Spleen (tissue), 11 donors: Measurements from ENCODE around the gene NXPH4. TPM values are rescaled to one million over a fixed set of nuclear protein-coding genes. Genes with fewer than 3 reads are reported as not detected.
A peak's percentile ranks its signal among the peaks of the same experiment; 100 is the strongest.

Source experiments
- DNase-seq: peaks from one replicate; pipeline ENCODE4 v3.0.0-alpha.2; 2020
- H3K27ac ChIP-seq, 8 donors: fragments of 200-600 bp; sonication (generic) in 7 of 8; 1 replicate in 4 of 8; 2 replicates in 4 of 8; pipeline versions ENCODE4 v1.5.0 to v1.8.0; 2016 to 2021; ENCODE audit warnings: inconsistent platforms in 4 of 8, mild to moderate bottlenecking in 4 of 8, moderate library complexity in 1 of 8
- H3K27me3 ChIP-seq, 7 donors: fragments of 200-600 bp; sonication (generic) in 6 of 7; replicated peaks in 1 of 7; 1 replicate in 4 of 7; 2 replicates in 3 of 7; pipeline versions ENCODE4 v1.5.0 to v1.8.0; 2016 to 2021; ENCODE audit warnings: inconsistent platforms in 3 of 7, mild to moderate bottlenecking in 1 of 7
- H3K36me3 ChIP-seq, 6 donors: fragments of 200-600 bp; sonication (generic) in 5 of 6; 1 replicate in 4 of 6; 2 replicates in 2 of 6; pipeline versions ENCODE4 v1.5.0 to v1.8.0; 2016 to 2021; ENCODE audit warnings: inconsistent platforms in 2 of 6
- H3K4me1 ChIP-seq, 6 donors: fragments of 200-600 bp; sonication (generic) in 5 of 6; 1 replicate in 3 of 6; 2 replicates in 3 of 6; pipeline versions ENCODE4 v1.5.0 to v1.8.0; 2016 to 2021; ENCODE audit warnings: inconsistent platforms in 3 of 6
- H3K4me3 ChIP-seq, 8 donors: fragments of 200-600 bp; sonication (generic) in 7 of 8; 1 replicate in 4 of 8; 2 replicates in 4 of 8; pipeline versions ENCODE4 v1.5.0 to v1.8.0; 2016 to 2021; ENCODE audit warnings: inconsistent platforms in 4 of 8, mild to moderate bottlenecking in 4 of 8, moderate library complexity in 2 of 8
- H3K9me3 ChIP-seq, 8 donors: fragments of 200-600 bp; sonication (generic) in 7 of 8; 1 replicate in 4 of 8; 2 replicates in 4 of 8; pipeline versions ENCODE4 v1.5.0 to v1.8.0; 2016 to 2021; ENCODE audit warnings: inconsistent platforms in 4 of 8
- POLR2A ChIP-seq, 3 donors: fragments of 450-650 bp; IDR thresholded peaks; one replicate each; pipeline ENCODE4 v1.5.1; 2017; ENCODE audit warnings: antibody characterized with exemption in 3 of 3, mild to moderate bottlenecking in 1 of 3
- POLR2AphosphoS5 ChIP-seq, 3 donors: sonication (generic); formaldehyde crosslinking; IDR thresholded peaks; one replicate each; pipeline ENCODE4 v1.5.1; 2017; ENCODE audit warnings: antibody characterized with exemption in 3 of 3
- WGBS, 5 donors: extraction: QIAGEN DNeasy Blood & Tissue Kit in 3 of 5; methylation state at CpG; one replicate each; pipeline versions ENCODE4 v1.1.5 to v1.1.7; 2013 to 2018; 5-methylcytosine and 5-hydroxymethylcytosine counted together
- intact Hi-C: fragments of 100-400 bp; cut with DNase I; formaldehyde crosslinking; loops from one replicate; pipeline ENCODE4 v1.15.0; 2023; ENCODE audit warnings: low total_unique reads
- polyA plus RNA-seq, 3 donors: library from polyadenylated mRNA; stranded (reverse); fragments of 200-250 nt; gene quantifications; one replicate each; pipeline ENCODE4 v1.2.1, GENCODE V29; 2013
- total RNA-seq, 7 donors: library from RNA; depleted of rRNA in 3 of 7; stranded (reverse); fragments of >200 nt in 3 of 7; fragmentation: NEBNext Ultra II Directional in 4 of 7; extraction: Animal tissue kit (Norgen Biotek cat#: 25700) in 4 of 7; gene quantifications; one replicate each; pipeline versions ENCODE4 v1.1.0 to v1.2.1, GENCODE V29; 2016 to 2021
- TF ChIP-seq, protein P1 (sequence below), 11 experiments: fragments of 200-600 bp in 7 of 11; fragments of 450-650 bp in 4 of 11; sonication (generic) in 4 of 11; IDR thresholded peaks in 8 of 11; conservative IDR thresholded peaks in 3 of 11; 1 replicate in 7 of 11; 2 replicates in 4 of 11; pipeline versions ENCODE4 v1.4.0 to v1.8.0; 2016 to 2021; ENCODE audit warnings: antibody characterized with exemption in 11 of 11, inconsistent platforms in 4 of 11, mild to moderate bottlenecking in 1 of 11
- donor health status: healthy with polysubstance abuse.
- donor health status: DM: no; HTN: no; CAD: no; lungs with moderate emphysema.
- donor health status: DM: no; HTN: no; CAD: no.
- donor health status: Bipolar disorder and iron deficiency.
- donor health status: healthy.
- donor health status: DM: no; HTN: no; CAD: no.
- donor health status: DM: yes; HTN: yes; CAD: no.

NXPH4 gene
- total and polyA plus RNA-seq, 10 donors: 0.11 to 0.60 (median 0.23) TPM; not detected in 4

DNA sequence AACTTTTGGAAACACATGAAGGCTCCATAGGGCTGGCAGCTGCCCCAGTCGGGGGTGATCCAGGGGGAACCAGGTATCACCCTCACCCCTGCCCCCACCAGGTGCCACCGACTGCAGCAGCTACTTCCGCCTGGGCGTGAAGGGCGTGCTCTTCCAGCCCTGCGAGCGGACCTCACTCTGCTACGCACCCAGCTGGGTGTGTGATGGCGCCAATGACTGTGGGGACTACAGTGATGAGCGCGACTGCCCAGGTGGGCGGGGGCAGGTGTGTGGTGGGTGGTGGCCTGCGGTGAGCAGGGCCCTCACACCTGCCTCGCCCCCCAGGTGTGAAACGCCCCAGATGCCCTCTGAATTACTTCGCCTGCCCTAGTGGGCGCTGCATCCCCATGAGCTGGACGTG lies 22.3 kb upstream of the NXPH4 start:
- intact Hi-C loops: no loop called here
- no peaks in the 10 kb centered on the region for H3K4me1 ChIP-seq
- TF ChIP-seq, protein P1, sequence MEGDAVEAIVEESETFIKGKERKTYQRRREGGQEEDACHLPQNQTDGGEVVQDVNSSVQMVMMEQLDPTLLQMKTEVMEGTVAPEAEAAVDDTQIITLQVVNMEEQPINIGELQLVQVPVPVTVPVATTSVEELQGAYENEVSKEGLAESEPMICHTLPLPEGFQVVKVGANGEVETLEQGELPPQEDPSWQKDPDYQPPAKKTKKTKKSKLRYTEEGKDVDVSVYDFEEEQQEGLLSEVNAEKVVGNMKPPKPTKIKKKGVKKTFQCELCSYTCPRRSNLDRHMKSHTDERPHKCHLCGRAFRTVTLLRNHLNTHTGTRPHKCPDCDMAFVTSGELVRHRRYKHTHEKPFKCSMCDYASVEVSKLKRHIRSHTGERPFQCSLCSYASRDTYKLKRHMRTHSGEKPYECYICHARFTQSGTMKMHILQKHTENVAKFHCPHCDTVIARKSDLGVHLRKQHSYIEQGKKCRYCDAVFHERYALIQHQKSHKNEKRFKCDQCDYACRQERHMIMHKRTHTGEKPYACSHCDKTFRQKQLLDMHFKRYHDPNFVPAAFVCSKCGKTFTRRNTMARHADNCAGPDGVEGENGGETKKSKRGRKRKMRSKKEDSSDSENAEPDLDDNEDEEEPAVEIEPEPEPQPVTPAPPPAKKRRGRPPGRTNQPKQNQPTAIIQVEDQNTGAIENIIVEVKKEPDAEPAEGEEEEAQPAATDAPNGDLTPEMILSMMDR (IDR thresholded peaks at IDR 0.05 in 8 of 11, conservative IDR thresholded peaks at IDR 0.05 in 3 of 11): no peak
- TF ChIP-seq POLR2A (IDR thresholded peaks at IDR 0.05): no peak
- no peak for TF ChIP-seq POLR2AphosphoS5 (IDR thresholded peaks at IDR 0.05)
- no peak overlapping the region for H3K27ac ChIP-seq
- peaks cover 0 to 100% (median 41%) of the 10 kb centered on the region in 6 donors for H3K36me3 ChIP-seq
- H3K27me3 ChIP-seq: no peaks in the 10 kb centered on the region
- DNase-seq: no peak
- WGBS, 5 donors: 86 to 90% (median 87%) methylated on average over 18 of the region's 18 CpGs
- H3K4me3 ChIP-seq: no peak overlapping the region
- H3K9me3 ChIP-seq: no peaks in the 10 kb centered on the region

DNA sequence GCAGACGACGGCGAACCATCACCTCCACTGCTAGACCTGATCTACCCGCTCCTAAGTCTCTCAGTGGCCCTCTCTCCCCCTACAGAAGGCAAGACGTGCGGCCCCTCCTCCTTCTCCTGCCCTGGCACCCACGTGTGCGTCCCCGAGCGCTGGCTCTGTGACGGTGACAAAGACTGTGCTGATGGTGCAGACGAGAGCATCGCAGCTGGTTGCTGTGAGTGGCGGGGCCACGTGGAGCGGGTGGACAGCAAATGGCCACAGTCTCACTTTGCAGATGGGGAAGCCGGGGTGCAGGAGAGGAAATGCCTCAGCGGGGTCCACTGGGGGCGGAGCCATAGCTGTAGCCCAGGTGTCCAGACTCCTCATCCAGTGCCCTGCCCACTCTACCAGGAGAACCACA lies 21.4 kb upstream of the NXPH4 start:
- no peaks in the 10 kb centered on the region for H3K4me1 ChIP-seq
- H3K9me3 ChIP-seq: no peaks in the 10 kb centered on the region
- H3K27ac ChIP-seq: no peak overlapping the region
- no peak overlapping the region for H3K4me3 ChIP-seq
- intact Hi-C loops: no loop called here
- 78 to 86% (median 86%) methylated on average over 19 of the region's 19 CpGs for WGBS, 5 donors
- DNase-seq: no peak
- H3K27me3 ChIP-seq: no peaks in the 10 kb centered on the region
- H3K36me3 ChIP-seq: peaks cover 0 to 100% (median 44%) of the 10 kb centered on the region in 6 donors
- TF ChIP-seq POLR2AphosphoS5 (IDR thresholded peaks at IDR 0.05) (peak in 1 of 3 donors; percentile 26), POLR2A (IDR thresholded peaks at IDR 0.05) (no peak)

DNA sequence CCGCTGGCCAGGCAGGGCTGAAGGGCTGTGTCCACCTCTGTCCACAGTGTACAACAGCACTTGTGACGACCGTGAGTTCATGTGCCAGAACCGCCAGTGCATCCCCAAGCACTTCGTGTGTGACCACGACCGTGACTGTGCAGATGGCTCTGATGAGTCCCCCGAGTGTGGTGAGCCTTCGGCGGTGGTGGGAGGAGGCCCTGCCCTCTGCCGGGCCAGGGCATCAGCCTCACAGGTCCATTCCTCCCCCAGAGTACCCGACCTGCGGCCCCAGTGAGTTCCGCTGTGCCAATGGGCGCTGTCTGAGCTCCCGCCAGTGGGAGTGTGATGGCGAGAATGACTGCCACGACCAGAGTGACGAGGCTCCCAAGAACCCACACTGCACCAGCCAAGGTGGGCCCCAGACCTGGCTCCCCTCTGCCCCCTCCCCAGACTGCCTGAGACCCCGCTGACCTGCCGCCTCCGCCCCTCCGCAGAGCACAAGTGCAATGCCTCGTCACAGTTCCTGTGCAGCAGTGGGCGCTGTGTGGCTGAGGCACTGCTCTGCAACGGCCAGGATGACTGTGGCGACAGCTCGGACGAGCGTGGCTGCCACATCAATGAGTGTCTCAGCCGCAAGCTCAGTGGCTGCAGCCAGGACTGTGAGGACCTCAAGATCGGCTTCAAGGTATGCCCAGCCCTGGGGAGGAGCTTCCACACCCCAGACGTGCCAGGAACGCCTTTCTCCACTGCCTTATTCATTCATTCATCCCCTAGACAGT lies 20.8 kb upstream of the NXPH4 start:
- TF ChIP-seq, protein P1 (IDR thresholded peaks at IDR 0.05 in 8 of 11, conservative IDR thresholded peaks at IDR 0.05 in 3 of 11): no peak
- peak in 1 of 3 donors; percentile 21 for TF ChIP-seq POLR2AphosphoS5 (IDR thresholded peaks at IDR 0.05)
- no peak for TF ChIP-seq POLR2A (IDR thresholded peaks at IDR 0.05)
- DNase-seq: no peak
- WGBS, 5 donors: 69 to 78% (median 73%) methylated on average over 25 to 34 of the region's 34 CpGs
- Histone ChIP-seq H3K9me3 (no peaks in the 10 kb centered on the region), H3K36me3 (peaks cover 0 to 100% (median 46%) of the 10 kb centered on the region in 6 donors), H3K4me1 (no peaks in the 10 kb centered on the region), H3K27me3 (no peaks in the 10 kb centered on the region), H3K4me3 (no peak overlapping the region), H3K27ac (no peak overlapping the region)
- intact Hi-C loops: no loop called here

DNA sequence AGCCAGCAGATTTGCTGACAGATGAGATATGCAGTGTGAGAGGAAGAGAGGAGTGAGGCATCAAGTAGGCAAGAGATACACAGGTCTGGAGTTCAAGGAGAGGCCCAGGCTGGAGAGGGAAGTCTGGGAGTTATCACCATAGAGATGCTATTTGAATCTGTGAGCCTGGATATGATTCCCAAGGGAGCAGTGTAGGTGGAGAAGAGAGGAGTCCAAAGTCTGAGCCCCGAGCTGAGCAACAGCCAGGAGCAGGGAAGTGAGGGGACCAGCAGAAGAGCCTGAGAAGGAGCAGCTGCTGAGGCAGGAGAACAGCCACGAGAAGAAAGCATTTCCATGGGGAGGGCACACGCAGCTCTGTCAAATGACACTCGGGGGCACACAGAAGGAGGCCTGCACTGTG lies 20.2 kb upstream of the NXPH4 start:
- Histone ChIP-seq H3K4me3 (no peak overlapping the region), H3K36me3 (peaks cover 0 to 100% (median 47%) of the 10 kb centered on the region in 6 donors), H3K9me3 (no peaks in the 10 kb centered on the region), H3K27me3 (no peaks in the 10 kb centered on the region), H3K27ac (no peak overlapping the region), H3K4me1 (no peaks in the 10 kb centered on the region)
- intact Hi-C loops: no loop called here
- TF ChIP-seq, protein P1 (IDR thresholded peaks at IDR 0.05 in 8 of 11, conservative IDR thresholded peaks at IDR 0.05 in 3 of 11): no peak
- TF ChIP-seq POLR2AphosphoS5 (IDR thresholded peaks at IDR 0.05) (no peak), POLR2A (IDR thresholded peaks at IDR 0.05) (no peak)
- 70 to 84% (median 77%) methylated on average over 4 of the region's 4 CpGs for WGBS, 5 donors
- no peak for DNase-seq
